NOMO-1 treated with DMSO at 0.1 percent for 48 hours (cell line): ENCODE results near the gene SSTR3.
A peak's percentile ranks its signal among the peaks of the same experiment; 100 is the strongest.
"Not testable (repeated sequence)": the region's sequence is repeated elsewhere in the genome, so short reads cannot be mapped to it uniquely, and the experiment has no call there.

Source experiments
- DNase-seq: peaks from one replicate; lab custom pipeline; 2025; ENCODE audit not compliant: unreplicated experiment; lab: John Stamatoyannopoulos, UW

The SSTR3 gene

GRCh38 chr22:37211075-37211865 is 1.0 kb downstream of the SSTR3 start:
- DNase-seq = no peak

GRCh38 chr22:37210041-37210803 is 2.1 kb downstream of the SSTR3 start:
- DNase-seq = no peak

GRCh38 chr22:37209140-37209845 is 3.0 kb downstream of the SSTR3 start:
- no peak for DNase-seq

GRCh38 chr22:37208401-37209139 is 3.7 kb downstream of the SSTR3 start:
- no peak for DNase-seq

- no peak for DNase-seq
Observed at GRCh38 chr22:37207981-37208380, 4.3 kb downstream of the SSTR3 start.

GRCh38 chr22:37206841-37207821 is 5.1 kb downstream of the SSTR3 start:
- no peak for DNase-seq

GRCh38 chr22:37206118-37206840 is 6.0 kb downstream of the SSTR3 start:
- DNase-seq = no peak

- no peak for DNase-seq
Observed at GRCh38 chr22:37205046-37205445, 7.2 kb downstream of the SSTR3 start.

GRCh38 chr22:37204045-37204655 is 8.1 kb downstream of the SSTR3 start:
- DNase-seq = no peak

GRCh38 chr22:37203354-37204044 is 8.8 kb downstream of the SSTR3 start:
- DNase-seq = no peak

GRCh38 chr22:37202716-37203115 is 9.6 kb downstream of the SSTR3 start:
- no peak for DNase-seq

GRCh38 chr22:37202001-37202555 is 10.2 kb downstream of the SSTR3 start:
- DNase-seq = no peak

- not testable (repeated sequence) for DNase-seq
Observed at GRCh38 chr22:37201443-37201820, 10.8 kb downstream of the SSTR3 start.

GRCh38 chr22:37199760-37200108 is 12.5 kb downstream of the SSTR3 start:
- DNase-seq = no peak

GRCh38 chr22:37199103-37199759 is 13.0 kb downstream of the SSTR3 start:
- peak; percentile 98 for DNase-seq

- DNase-seq = peak; percentile 65
Observed at GRCh38 chr22:37198258-37199102, 13.8 kb downstream of the SSTR3 start.
